RPMI8226 (cell line): ENCODE data around the gene MS4A5.

ENCODE experiments used
- DNase-seq: peaks from one replicate; pipeline ENCODE4 v3.0.0-alpha.2; 2015

The MS4A5 gene

DNA sequence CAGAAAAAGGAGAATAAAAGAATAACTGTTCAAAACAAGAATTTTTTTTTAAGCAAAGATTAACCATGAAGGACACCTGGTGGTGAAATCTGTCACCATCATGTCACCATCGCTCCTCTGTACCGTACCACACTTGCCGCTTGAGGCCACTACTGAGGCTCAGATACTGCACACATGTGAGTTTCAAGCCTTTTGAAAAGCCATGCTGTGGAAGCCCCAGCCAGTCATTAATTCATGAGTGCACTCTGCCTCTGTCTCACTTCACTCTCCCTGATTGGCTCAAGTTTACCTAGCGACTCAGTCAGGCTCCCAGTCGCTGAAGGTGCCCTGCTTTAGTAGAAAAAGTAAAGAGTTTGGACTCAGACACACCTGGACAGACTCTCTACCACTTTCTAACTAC lies 56.6 kb downstream of the MS4A5 start:
- peak; percentile 70 for DNase-seq

DNA sequence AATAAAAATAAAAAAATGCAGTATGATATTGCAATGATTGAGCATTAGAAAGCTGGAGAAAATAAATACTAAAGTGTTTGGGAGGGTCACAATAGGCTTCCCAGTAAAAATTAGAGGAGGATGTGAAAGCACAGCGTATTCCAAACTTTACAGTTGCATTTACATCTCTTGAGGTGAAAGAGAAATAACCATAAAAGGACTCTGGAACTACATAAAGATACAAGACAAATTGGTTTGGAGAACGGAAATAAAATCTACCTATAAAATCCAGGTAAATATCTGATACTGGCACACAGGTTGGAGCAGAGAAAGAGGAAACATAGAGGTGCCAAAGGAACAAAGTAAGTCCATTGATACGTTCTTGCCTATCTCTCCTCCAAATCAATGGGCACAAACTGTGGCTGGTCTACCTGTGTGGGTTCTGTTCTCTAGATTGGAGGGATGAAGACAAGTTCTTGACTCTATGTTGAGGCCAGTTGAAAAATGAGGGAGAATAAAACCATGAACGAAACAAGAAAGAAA lies 63.2 kb downstream of the MS4A5 start, which contains the start of gene MS4A12:
MS4A12 (plus strand) TSS at position 291 of the 522 bp plus-strand sequence. CDS start 4,541 bp downstream, outside the sequence.
- no peak for DNase-seq

DNA sequence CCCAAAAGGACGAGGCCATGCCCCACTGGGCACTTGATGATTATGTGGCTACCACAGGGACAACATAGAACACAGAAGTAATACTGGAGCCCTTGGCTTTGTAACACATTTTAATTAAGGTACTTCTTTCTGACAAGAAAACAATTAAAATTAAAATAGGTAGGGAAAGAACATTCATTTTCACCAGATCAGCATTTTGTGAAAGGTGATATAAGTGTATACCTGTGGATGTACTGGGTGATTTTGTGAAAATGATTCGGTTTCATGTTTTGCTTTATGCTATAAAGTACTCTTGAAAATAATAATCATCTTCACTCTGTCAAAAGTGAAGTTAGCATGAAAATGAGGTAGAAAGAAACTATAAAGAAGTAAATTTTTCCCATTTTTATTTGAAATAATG lies 64.1 kb downstream of the MS4A5 start:
- no peak for DNase-seq
